Natural killer cell (primary cell): ENCODE measurements around the gene CLEC2D. TPM values are rescaled to one million over a fixed set of nuclear protein-coding genes. Genes with fewer than 3 reads are reported as not detected.
"Not testable (repeated sequence)": the region's sequence is repeated elsewhere in the genome, so short reads cannot be mapped to it uniquely, and the experiment has no call there.

Source experiments
- ATAC-seq, 3 donors: fragments of 150-1000 bp in 2 of 3; fragments of 200-7000 bp in 1 of 3; cut with Tn5 transposase; 1 replicate in 1 of 3; 2 replicates in 2 of 3; pipeline ENCODE4 v1.10.0; 2021; ENCODE audit warnings: mild to moderate bottlenecking in 2 of 3, moderate library complexity in 2 of 3
- DNase-seq, 2 donors: peaks; one replicate each; pipeline versions ENCODE4 v3.0.0 to v3.0.0-alpha.2; 2013 to 2021; ENCODE audit warnings: mixed read lengths in 1 of 2
- H3K27ac ChIP-seq: one replicate; pipeline ENCODE4 v1.5.1; 2013; ENCODE audit warnings: mild to moderate bottlenecking, low read length
- H3K27me3 ChIP-seq: one replicate; pipeline ENCODE4 v1.6.1; 2013; ENCODE audit warnings: low read length; ENCODE audit not compliant: control insufficient read depth, insufficient read depth
- H3K36me3 ChIP-seq: one replicate; pipeline ENCODE4 v1.6.1; 2013; ENCODE audit warnings: low read length; ENCODE audit not compliant: control insufficient read depth, insufficient read depth
- H3K4me1 ChIP-seq: one replicate; pipeline ENCODE4 v1.6.1; 2013; ENCODE audit warnings: low read length; ENCODE audit not compliant: control insufficient read depth, insufficient read depth
- H3K4me3 ChIP-seq: one replicate; pipeline ENCODE4 v1.5.1; 2013; ENCODE audit warnings: low read length
- H3K9me3 ChIP-seq: one replicate; pipeline ENCODE4 v1.6.1; 2013; ENCODE audit warnings: low read length; ENCODE audit not compliant: control insufficient read depth, insufficient read depth
- H3K27ac Mint-ChIP-seq, 2 donors: one replicate each; pipeline ENCODE4 v1.8.0; 2022; ENCODE audit warnings: mild to moderate bottlenecking in 2 of 2, mixed read lengths in 2 of 2, moderate library complexity in 1 of 2
- H3K27me3 Mint-ChIP-seq, 2 donors: one replicate each; pipeline ENCODE4 v1.8.0; 2022; ENCODE audit warnings: low read depth in 2 of 2, mixed read lengths in 2 of 2
- H3K36me3 Mint-ChIP-seq: one replicate; pipeline ENCODE4 v1.8.0; 2022; ENCODE audit warnings: mixed read lengths
- H3K4me1 Mint-ChIP-seq, 2 donors: one replicate each; pipeline ENCODE4 v1.8.0; 2022; ENCODE audit warnings: mixed read lengths in 2 of 2
- H3K4me3 Mint-ChIP-seq: one replicate; pipeline ENCODE4 v1.8.0; 2022; ENCODE audit warnings: mild to moderate bottlenecking, moderate library complexity, mixed read lengths
- H3K9me3 Mint-ChIP-seq, 2 donors: one replicate each; pipeline ENCODE4 v1.8.0; 2022; ENCODE audit warnings: mixed read lengths in 2 of 2
- WGBS: methylation state at CpG from one replicate; pipeline ENCODE4 v1.1.7; 2013; ENCODE audit warnings: missing lambda C conversion rate; ENCODE audit not compliant: insufficient coverage; 5-methylcytosine and 5-hydroxymethylcytosine counted together
- intact Hi-C: fragments of 100-400 bp; cut with micrococcal nuclease; formaldehyde crosslinking; loops from one replicate; pipeline ENCODE4 v1.14.2; 2022
- total RNA-seq, 4 donors: library from RNA; stranded (reverse); fragments of 120-200 nt in 1 of 4; gene quantifications; one replicate each; pipeline versions ENCODE4 v1.2.3 to v1.2.4, GENCODE V29; 2013 to 2022
- TF ChIP-seq, protein P1 (sequence below): fragments of 200-600 bp; IDR thresholded peaks from one replicate; pipeline ENCODE4 v1.8.0; 2022; ENCODE audit warnings: antibody characterized with exemption

The CLEC2D gene
- total RNA-seq, 3 donors from 2014 or later (not counting 1 experiment from before 2014, with no cell fraction given), result 140 to 219 (median 209) TPM

DNA sequence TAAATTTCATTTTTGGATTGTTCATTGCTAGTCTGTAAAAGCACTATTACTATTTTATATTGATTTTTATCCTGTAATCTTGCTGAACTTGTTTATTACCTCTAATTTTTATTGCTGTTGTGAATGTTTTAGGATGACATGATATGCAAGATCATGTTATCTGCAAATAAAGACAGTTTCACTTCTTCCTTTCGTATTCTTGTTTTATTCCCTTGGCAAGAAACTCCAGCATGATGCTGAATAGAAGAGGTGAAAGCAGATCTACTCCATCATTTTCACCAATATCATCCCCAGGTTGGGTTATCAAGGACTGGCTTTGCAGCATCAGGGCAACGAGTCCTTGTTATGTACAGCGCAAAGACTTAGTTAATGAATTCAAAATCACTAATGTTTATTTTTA lies 66.1 kb downstream of the CLEC2D start:
- Histone ChIP-seq H3K36me3 (no peaks in the 10 kb centered on the region), H3K4me1 (peaks cover 16% of the 10 kb centered on the region), H3K27ac (no peak overlapping the region), H3K9me3 (no peaks in the 10 kb centered on the region), H3K4me3 (no peak overlapping the region), H3K27me3 (no peaks in the 10 kb centered on the region)
- TF ChIP-seq, protein P1, sequence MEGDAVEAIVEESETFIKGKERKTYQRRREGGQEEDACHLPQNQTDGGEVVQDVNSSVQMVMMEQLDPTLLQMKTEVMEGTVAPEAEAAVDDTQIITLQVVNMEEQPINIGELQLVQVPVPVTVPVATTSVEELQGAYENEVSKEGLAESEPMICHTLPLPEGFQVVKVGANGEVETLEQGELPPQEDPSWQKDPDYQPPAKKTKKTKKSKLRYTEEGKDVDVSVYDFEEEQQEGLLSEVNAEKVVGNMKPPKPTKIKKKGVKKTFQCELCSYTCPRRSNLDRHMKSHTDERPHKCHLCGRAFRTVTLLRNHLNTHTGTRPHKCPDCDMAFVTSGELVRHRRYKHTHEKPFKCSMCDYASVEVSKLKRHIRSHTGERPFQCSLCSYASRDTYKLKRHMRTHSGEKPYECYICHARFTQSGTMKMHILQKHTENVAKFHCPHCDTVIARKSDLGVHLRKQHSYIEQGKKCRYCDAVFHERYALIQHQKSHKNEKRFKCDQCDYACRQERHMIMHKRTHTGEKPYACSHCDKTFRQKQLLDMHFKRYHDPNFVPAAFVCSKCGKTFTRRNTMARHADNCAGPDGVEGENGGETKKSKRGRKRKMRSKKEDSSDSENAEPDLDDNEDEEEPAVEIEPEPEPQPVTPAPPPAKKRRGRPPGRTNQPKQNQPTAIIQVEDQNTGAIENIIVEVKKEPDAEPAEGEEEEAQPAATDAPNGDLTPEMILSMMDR, result no peak
- ATAC-seq, result no peak
- Mint-ChIP-seq H3K36me3 (no peaks in the 10 kb centered on the region), H3K27ac (no peak overlapping the region), H3K27me3 (no peaks in the 10 kb centered on the region), H3K4me1 (peaks cover 25 to 40% of the 10 kb centered on the region in 2 donors), H3K4me3 (no peak overlapping the region), H3K9me3 (no peaks in the 10 kb centered on the region)
- DNase-seq, result no peak
- WGBS, result 63% methylated on average over 2 of the region's 3 CpGs
- intact Hi-C loops, result no loop called here

DNA sequence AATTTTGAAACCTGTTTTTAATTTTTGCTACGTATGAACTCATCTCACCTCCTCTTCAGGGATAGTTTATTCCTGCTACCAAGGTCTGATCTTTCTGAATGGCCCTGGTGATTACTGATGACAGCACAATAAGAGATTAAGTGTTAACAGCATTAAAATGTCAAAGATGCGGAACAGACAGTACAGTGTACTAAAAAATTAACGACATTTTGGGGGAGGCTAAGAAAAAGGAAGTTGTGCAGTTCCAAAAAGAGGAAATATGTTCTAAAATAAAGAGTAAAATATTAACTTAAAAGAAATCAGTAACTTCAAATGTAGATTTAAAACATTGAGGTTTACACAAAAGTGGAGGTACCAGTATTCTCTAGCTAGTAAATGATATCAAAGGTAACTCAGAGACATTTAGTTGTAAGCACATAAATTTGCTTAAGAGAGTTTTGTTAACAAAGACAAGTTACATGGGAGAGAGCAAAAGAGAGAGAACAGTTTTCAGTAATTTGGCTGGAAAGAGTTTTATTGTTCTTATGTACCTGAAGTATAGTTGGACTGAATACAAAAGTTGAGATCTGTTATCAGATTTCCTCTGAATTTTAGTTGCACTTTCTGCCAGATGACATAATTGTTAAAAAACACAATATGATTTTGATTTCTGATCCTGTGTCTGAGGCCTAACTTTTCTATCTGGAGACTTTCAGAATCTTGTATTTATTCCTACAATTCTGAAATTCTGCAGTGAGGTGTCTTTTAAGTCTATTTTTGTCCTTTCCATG lies 67.6 kb downstream of the CLEC2D start:
- intact Hi-C loops, result no loop called here
- no peaks in the 10 kb centered on the region for H3K36me3 ChIP-seq
- Mint-ChIP-seq H3K36me3 (no peaks in the 10 kb centered on the region), H3K9me3 (no peaks in the 10 kb centered on the region), H3K4me3 (peak overlapping the region; percentile 49), H3K27ac (peak overlapping the region; percentile 53 to 81), H3K4me1 (peaks cover 36 to 49% of the 10 kb centered on the region in 2 donors), H3K27me3 (no peaks in the 10 kb centered on the region)
- TF ChIP-seq, protein P1, result no peak
- WGBS, result 73% methylated on average over 2 of the region's 3 CpGs
- no peak for ATAC-seq
- H3K4me1 ChIP-seq, result peaks cover 19% of the 10 kb centered on the region
- no peaks in the 10 kb centered on the region for H3K27me3 ChIP-seq
- peak in 1 of 2 donors; percentile 50 for DNase-seq
- H3K9me3 ChIP-seq, result no peaks in the 10 kb centered on the region
- no peak overlapping the region for H3K4me3 ChIP-seq
- peak overlapping the region; percentile 60 for H3K27ac ChIP-seq

DNA sequence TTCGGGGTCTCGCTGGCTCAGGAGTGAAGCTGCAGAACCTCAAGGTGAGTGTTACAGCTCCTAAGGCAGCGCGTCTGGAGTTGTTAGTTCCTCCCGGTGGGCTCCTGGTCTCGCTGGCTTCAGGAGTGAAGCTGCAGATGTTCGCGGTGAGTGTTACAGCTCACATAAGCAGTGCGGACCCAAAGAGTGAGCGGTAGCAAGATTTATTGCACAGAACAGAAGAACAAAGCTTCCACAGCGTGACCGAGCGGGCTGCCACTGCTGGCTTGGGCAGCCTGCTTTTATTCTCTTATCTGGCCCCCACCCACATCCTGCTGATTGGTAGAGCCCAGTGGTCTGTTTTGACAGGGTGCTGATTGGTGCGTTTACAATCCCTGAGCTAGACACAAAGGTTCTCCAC lies 69.4 kb downstream of the CLEC2D start:
- H3K27ac Mint-ChIP-seq, result peak overlapping the region; percentile 45 to 81
- H3K36me3 Mint-ChIP-seq, H3K27me3 Mint-ChIP-seq, H3K27ac ChIP-seq, H3K4me3 Mint-ChIP-seq, intact Hi-C loops, ATAC-seq, DNase-seq, H3K36me3 ChIP-seq, H3K9me3 ChIP-seq, H3K9me3 Mint-ChIP-seq, H3K27me3 ChIP-seq, H3K4me3 ChIP-seq: not testable (repeated sequence)
- H3K4me1 ChIP-seq, result peaks cover 32% of the 10 kb centered on the region
- H3K4me1 Mint-ChIP-seq, result peaks cover 53 to 55% of the 10 kb centered on the region in 2 donors
- 87% methylated on average over 14 of the region's 14 CpGs for WGBS

DNA sequence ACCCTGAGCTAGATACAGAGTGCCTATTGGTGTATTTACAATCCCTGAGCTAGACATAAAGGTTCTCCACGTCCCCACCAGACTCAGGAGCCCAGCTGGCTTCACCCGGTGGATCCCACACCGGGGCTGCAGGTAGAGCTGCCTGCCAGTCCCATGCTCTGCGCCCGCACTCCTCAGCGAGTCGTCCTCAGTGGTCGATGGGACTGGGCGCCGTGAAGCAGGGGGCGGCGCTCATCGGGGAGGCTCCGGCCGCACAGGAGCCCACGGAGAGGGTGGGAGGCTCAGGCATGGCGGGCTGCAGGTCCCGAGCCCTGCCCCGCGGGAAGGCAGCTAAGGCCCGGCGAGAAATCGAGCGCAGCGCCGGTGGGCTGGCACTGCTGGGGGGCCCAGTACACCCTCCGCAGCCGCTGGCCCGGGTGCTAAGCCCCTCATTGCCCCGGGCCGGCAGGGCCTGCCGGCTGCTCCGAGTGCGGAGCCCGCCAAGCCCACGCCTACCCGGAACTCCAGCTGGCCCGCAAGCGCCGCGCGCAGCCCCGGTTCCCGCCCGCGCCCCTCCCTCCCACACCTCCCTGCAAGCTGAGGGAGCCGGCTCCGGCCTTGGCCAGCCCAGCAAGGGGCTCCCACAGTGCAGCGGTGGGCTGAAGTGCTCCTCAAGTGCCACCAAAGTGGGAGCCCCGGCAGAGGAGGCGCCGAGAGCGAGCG lies 70.0 kb downstream of the CLEC2D start:
- intact Hi-C loops, H3K36me3 ChIP-seq, H3K27me3 ChIP-seq, H3K4me3 ChIP-seq, ATAC-seq, H3K9me3 ChIP-seq, H3K9me3 Mint-ChIP-seq, DNase-seq, H3K36me3 Mint-ChIP-seq, H3K27me3 Mint-ChIP-seq: not testable (repeated sequence)
- WGBS, result 86% methylated on average over 54 of the region's 54 CpGs
- Mint-ChIP-seq H3K27ac (peak overlapping the region; percentile 80 to 81), H3K4me1 (peaks cover 53 to 55% of the 10 kb centered on the region in 2 donors), H3K4me3 (peak overlapping the region; percentile 85)
- H3K4me1 ChIP-seq, result peaks cover 32% of the 10 kb centered on the region
- H3K27ac ChIP-seq, result peak overlapping the region; percentile 43
